GM12892 (cell line): Measurements from ENCODE around the gene FRMPD2.

Experiments used
- POLR2A ChIP-seq: IDR thresholded peaks from 2 replicates; pipeline ENCODE4 v1.6.1; 2011; ENCODE audit warnings: low read depth, low read length, control low read depth
- POLR2AphosphoS5 ChIP-seq: IDR thresholded peaks from 2 replicates; pipeline ENCODE4 v1.6.1; 2011; ENCODE audit warnings: low read depth, low read length, control low read depth

DNA sequence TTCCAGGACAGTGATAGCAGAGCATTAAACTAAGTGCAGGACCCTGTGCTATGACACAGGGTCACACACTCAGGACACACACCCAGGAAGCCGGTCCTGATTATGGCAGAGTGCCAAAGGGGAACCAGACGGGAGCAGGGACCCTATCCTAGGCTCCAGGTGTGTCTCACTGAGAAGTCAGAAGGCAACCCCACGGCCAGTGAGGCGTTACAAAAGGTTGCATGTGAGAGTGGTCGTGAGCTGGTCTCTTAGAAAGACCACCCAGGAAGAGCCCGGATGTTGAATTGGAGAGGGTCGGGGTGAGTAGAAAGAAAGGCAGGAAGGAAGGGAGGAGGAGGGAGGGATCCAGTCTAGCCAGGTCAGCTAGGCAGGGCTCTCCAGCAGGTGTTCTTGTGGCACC is 31.0 kb downstream of the FRMPD2 start:
- TF ChIP-seq POLR2A (no peak), POLR2AphosphoS5 (no peak)
